ENCODE measurements around the gene MDGA2. TPM values are rescaled to one million over a fixed set of nuclear protein-coding genes. Genes with fewer than 3 reads are reported as not detected.

MDGA2 gene
- total RNA-seq, 1 donor from 2014 or later = 0.17 TPM

- no peak for TF ChIP-seq CTCF (IDR thresholded peaks at IDR 0.05)
- Mint-ChIP-seq H3K27ac (ENCODE audit: unreplicated experiment) (no peak overlapping the region), H3K36me3 (ENCODE audit: low read depth) (no peaks in the 10 kb centered on the region), H3K4me3 (ENCODE audit: unreplicated experiment) (no peak overlapping the region), H3K27me3 (ENCODE audit: low read depth) (no peaks in the 10 kb centered on the region), H3K9me3 (ENCODE audit: low read depth) (peaks cover 12% of the 10 kb centered on the region), H3K4me1 (ENCODE audit: low read depth) (no peaks in the 10 kb centered on the region)
- no peak for DNase-seq (ENCODE audit: low spot score)
These were observed 84.5 kb downstream of the MDGA2 start for GRCh38 chr14:47590767-47591495.

- TF ChIP-seq CTCF (IDR thresholded peaks at IDR 0.05) = no peak
- Mint-ChIP-seq H3K27ac (ENCODE audit: unreplicated experiment) (no peak overlapping the region), H3K9me3 (ENCODE audit: low read depth) (peaks cover 6% of the 10 kb centered on the region), H3K4me3 (ENCODE audit: unreplicated experiment) (no peak overlapping the region), H3K36me3 (ENCODE audit: low read depth) (no peaks in the 10 kb centered on the region), H3K4me1 (ENCODE audit: low read depth) (no peaks in the 10 kb centered on the region), H3K27me3 (ENCODE audit: low read depth) (peaks cover 6% of the 10 kb centered on the region)
- DNase-seq (ENCODE audit: low spot score) = no peak
These were observed 90.0 kb downstream of the MDGA2 start for GRCh38 chr14:47585447-47585846.

GRCh38 chr14:47567273-47567672 is 108.1 kb downstream of the MDGA2 start:
- Mint-ChIP-seq H3K4me3 (ENCODE audit: unreplicated experiment) (no peak overlapping the region), H3K27ac (ENCODE audit: unreplicated experiment) (no peak overlapping the region), H3K4me1 (ENCODE audit: low read depth) (no peaks in the 10 kb centered on the region), H3K36me3 (ENCODE audit: low read depth) (no peaks in the 10 kb centered on the region), H3K27me3 (ENCODE audit: low read depth) (no peaks in the 10 kb centered on the region), H3K9me3 (ENCODE audit: low read depth) (peaks cover 14% of the 10 kb centered on the region)
- TF ChIP-seq CTCF (IDR thresholded peaks at IDR 0.05) = no peak
- no peak for DNase-seq (ENCODE audit: low spot score)

GRCh38 chr14:47557894-47558293 is 117.5 kb downstream of the MDGA2 start:
- Mint-ChIP-seq H3K36me3 (ENCODE audit: low read depth) (no peaks in the 10 kb centered on the region), H3K4me3 (ENCODE audit: unreplicated experiment) (no peak overlapping the region), H3K27me3 (ENCODE audit: low read depth) (no peaks in the 10 kb centered on the region), H3K27ac (ENCODE audit: unreplicated experiment) (no peak overlapping the region), H3K9me3 (ENCODE audit: low read depth) (no peaks in the 10 kb centered on the region), H3K4me1 (ENCODE audit: low read depth) (no peaks in the 10 kb centered on the region)
- DNase-seq (ENCODE audit: low spot score) = no peak
- TF ChIP-seq CTCF (IDR thresholded peaks at IDR 0.05) = no peak

GRCh38 chr14:47555333-47555732 is 120.1 kb downstream of the MDGA2 start:
- TF ChIP-seq CTCF (IDR thresholded peaks at IDR 0.05) = no peak
- Mint-ChIP-seq H3K27ac (ENCODE audit: unreplicated experiment) (no peak overlapping the region), H3K4me1 (ENCODE audit: low read depth) (no peaks in the 10 kb centered on the region), H3K9me3 (ENCODE audit: low read depth) (no peaks in the 10 kb centered on the region), H3K4me3 (ENCODE audit: unreplicated experiment) (no peak overlapping the region), H3K27me3 (ENCODE audit: low read depth) (no peaks in the 10 kb centered on the region), H3K36me3 (ENCODE audit: low read depth) (no peaks in the 10 kb centered on the region)
- DNase-seq (ENCODE audit: low spot score) = no peak

All from chondrocyte (in vitro differentiated cells).